ENCODE measurements around the gene MAPK4.

The MAPK4 gene

DNA sequence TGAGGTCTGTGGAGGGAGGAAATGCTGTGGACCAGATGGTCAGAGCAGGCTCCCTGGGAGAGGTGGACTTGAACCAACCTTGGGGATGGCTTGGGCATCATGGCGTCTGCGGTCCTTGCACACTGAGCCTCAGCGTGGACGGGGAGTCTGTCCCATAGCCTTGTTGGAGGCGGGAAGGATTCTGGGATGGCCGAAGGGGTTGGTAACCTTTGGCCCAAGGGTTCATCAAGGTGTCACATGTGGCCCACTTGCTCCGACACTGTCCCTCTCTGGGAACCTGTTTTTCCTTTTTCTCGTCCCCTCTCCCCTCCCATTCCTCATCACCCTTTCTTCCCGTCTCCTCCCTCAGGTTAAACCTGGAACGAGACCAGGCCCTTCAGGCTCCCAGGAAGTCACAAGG is 66.4 kb downstream of the MAPK4 start:
- DNase-seq = no peak

DNA sequence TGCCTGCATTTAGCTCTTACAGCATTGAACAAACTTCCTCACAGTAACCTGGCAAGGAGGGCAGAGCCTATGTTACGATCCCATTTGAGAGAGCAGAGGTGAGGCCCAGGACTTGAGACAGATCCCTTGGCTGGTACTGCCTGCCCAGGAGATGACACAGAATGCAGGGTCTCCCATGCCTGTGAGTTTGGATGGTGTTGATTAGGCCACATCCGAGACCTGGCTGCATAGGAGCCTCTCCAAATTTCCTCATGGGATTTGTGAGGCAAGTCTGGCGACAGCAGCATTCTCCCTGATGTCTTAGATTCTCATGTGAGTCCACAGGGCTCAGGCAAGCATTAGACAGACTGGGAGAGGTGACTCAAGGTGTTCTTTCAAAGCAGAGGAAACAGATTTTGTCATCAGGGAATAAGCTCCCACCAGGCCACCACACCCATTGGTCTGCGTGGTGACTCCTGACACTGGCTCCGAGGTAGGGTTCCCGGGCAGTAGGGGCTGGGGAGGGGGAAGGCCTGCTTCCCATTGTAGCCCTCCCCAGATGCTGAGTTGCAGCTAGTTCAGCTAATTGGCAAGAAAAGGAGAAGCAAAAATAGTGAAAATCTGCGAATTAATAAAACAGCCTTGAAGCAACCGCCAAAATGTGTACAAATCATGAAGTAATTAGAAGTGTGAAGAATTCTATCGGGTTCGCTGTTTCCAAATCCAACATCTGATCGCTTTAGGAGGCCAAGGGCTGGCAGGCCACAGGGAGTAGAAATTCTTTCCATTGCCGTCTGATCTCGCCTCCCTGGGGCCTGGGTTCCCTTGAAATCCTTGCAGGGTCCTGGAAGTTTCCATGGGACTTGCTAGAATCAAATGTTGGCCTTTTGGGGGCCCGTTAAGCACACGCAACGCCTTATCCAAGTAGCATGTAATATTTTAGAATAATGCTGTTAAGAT is 68.0 kb downstream of the MAPK4 start:
- no peak for DNase-seq

DNA sequence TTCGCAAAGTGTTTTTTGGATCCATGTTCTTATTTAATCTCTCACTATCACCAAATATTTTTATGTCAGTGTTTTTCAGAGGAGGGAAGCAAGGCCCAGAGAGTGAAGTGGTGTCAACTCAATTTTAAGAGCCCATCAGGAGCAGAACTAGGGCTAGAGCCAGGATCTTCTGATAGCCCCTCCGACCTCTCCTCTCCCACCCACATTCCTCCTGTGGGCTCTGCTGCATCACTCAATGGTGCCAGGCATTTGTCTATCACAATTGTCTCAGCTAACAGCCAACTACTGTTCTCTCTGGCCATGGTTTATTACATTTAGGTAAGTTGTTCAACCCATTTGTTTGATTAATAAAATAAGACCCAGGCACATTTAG is 68.6 kb downstream of the MAPK4 start:
- DNase-seq = no peak

DNA sequence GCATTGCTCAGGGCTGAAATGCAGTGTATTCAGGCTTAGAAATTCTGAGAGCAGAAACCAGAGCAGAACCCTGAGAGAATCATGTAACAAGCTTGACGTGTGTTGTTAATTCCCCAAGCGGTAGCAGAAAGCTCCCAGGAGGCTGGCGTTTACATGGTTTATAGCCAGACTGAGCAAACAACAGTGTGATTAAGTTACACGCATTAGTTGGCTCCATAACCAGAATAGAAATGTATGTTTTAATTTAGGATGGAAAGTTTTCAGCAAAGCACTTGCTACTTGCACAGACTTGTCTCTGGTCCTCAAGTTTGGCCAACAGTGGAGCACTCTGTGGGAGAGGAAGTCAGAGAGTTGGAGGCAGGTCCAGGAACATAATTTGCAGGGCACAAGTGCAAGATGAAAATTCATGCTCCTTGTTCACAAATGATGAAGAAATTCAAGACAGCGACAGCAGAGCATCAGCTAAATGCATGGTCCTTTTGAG is 69.3 kb downstream of the MAPK4 start:
- DNase-seq = no peak

DNA sequence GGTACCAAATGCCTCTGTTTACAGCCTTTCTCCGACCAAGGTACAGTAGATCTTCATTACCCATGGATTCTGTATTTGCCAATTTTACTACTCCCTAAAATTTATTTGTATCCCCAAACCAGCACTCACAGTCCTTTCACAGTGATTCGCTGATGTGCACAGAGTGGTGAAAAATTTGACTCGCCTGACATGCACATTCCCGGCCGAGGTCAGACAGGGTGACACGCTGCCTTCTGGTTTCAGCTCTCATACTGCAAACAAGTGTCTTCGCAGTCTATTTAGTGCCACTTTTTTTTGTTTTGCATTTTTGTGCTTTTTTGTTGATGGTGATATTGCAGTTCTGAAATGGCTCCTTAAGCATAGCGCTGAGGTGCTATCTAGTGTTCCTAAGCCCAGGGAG is 71.0 kb downstream of the MAPK4 start:
- no peak for DNase-seq

DNA sequence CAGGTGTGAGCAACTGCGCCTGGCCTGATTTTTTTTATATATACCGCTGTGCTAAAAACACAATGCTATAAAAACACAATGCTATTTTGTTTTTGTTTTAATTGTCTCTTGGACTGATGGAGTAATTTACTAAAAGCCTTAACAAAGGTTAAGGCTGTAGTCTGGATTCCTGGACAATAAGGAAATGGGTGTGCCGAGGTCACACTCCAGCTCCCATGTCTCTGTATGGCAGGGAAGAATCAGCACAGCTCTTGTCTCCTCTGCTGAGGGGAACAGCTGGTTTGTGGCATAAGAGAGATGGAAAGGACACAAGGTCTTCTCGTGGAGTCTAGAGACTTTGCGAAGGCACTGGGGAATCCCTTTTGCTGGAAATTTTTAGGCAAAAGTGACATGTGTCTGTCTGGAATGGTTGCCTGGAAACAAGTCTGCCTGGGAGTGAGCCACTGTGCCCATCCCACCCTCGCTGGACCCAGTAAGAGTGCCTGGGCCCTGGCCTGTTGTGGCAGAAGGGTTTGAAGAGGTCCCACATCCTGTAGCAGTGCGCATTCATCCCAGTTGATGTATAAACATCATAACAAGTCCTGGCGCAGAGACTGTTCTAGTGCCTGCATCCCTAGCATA is 73.1 kb downstream of the MAPK4 start:
- no peak for DNase-seq

DNA sequence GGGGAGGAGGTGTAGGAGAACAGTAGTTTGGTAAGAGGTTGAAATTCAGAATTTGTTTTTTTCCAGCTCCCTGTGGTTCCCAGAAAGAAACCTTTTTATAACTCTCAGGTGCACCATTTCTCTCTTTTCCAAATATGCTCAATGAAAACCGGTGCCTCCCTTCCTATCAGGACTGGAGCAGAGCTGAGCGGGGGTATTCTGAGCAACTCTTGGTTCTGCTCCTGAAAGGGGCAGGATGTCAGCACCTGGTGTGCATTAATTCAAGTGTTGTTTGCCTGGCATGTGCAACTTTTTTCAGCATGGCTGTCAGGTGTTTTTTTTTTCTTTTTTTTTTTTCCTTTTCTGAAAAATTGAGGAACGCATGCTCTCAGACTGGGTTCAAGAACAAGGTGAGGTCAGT is 74.1 kb downstream of the MAPK4 start:
- DNase-seq = no peak

DNA sequence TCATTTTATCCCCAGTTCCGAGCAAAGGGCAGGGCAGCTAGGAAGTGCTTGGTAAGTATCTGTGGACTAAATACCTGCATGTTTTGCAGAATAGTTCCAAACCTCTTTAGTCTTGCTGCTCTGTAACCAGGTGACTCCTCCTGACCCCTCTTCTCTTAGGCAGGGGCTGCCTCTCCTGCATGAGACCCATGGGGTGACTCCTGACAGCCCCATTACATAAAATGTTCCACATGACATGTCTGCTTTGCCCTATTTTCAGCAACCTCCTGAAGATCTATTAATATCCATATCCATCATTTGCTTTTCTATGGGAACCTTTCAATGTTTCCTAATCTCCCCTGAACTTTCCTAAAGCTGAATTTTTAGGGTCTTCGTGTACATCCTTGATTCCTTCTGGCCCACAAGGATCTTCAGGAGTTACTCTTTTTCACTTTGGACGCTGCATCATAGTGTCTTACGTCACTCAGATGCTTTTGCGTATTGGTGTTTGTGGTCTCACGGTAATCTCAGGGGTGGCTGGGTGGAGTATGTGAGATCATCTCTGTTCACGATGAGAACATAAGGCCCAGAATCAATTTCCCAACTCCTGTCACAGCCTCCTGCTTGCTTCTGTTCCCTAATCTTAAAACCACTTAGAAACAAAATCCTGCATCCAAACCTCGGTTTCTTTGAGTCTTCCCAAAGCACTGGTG is 76.6 kb downstream of the MAPK4 start:
- DNase-seq = no peak

DNA sequence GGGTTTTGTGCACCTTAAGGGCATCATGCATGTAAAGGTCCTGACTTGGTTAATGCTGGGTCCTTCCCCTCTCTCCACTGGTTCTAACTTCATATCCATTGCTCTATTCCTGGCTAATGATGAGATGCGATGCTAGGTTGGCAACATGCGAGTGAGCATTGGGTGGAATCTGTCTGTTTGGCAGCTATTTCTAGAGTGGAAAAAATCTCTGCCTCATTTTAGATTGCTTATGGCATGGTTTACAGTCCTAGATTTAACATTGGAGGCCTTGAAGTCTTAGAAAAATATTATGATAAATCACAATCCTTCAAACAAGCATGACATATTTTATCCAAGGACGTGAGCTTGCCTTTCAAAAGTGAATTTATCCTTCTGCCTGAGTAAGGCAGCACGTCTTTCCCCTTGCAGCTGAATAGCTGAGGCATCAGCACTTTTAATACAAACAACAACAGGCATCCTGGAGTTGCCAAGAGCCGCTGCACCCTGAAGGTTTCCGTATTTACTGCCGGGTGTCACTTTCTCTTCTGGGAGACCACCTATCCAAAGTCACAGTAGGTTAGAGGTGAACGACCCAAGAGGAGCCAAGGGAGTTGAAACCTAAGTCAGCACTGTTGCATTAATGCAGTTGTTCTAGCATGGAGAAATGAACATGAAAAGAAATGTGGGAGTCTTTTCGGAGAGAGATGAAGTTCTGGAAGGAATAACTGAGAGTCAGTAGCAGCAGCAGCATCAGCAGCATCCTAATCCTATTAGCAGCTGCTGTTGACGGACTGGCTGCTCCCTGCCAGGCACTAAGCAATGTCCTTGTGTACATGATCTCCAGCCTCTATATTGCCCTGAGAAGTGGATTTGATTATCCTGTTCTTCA is 78.4 kb downstream of the MAPK4 start:
- DNase-seq = no peak

DNA sequence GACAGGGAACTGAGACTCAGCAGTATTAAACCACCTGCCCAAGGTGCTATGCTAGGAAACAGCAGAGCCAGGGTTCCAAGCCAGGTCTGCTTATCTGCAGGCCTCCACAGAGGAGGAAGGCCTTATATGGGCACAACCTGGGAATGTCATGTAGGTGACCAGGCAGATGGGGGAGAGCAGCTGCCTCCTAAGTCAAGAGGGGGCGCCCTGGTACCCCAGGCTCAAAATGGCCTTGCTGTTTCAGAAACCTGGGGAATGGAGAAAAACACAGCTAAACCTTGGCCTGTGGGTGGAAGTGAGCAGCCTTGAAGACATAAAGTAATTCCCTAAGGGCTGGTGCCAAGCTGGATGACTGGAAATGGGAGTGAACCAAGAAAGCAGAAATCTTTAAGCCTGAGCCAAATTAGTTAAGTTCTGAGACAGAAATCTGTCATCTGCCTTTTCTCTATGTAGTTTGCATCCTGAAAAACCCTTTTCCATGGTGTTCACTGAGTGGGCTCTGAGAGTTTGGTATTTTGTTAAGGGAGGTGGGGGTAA is 79.1 kb downstream of the MAPK4 start:
- no peak for DNase-seq

DNA sequence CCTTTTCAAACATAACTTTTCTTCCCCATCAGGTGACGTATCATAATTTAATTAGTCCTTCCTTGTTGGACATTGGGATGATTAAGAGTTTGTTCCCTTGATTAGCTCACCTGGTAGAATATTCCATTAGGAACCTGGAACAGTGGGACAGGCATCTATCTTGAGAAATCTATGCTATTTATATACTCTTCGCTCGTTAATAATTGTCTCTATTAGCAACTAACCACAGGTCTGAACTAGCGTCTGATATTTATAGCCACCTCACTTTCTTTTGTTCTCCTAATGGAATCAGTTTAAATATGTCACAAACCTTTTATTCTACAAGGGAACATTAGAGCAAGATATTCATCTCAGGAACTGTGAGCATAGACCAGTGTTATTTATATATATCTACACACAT is 79.8 kb downstream of the MAPK4 start:
- no peak for DNase-seq

DNA sequence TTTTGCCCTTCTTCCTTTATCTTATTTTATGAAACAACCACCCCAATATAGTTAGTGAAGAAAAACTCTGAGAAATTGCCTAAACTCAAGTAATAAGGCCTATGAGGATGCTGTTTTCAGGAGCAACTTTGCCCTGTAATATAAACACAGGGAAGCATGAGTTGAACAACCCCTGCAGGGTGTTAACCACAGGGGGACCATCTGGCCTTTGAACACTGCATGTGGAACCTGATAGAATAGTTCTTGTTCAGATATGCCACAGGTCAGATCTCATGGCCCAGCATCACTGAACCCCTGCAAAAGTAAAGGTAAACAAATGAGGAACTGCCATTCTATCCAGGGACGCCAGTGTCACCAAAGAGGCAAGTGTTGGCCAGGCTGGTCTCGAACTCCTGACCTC is 82.6 kb downstream of the MAPK4 start:
- no peak for DNase-seq

DNA sequence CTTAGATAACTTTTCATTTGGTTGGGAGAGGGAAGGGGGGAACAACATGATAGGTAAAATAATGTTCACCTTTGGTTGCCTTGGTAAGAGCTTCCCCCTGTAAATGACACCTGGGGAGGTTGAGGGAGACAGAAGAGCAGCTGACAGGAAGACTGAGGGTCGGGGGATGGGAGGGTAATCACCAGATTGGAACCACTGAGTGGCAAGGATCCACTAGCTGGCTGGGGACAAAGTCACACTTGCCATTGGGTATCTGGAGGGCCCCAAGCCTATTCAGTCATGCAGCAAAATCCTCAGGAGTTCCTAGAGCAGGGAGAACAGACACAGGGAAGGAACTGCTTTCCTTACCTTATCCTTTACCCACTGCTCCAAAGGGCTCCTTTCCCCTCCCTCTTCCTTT is 84.3 kb downstream of the MAPK4 start:
- DNase-seq = no peak

DNA sequence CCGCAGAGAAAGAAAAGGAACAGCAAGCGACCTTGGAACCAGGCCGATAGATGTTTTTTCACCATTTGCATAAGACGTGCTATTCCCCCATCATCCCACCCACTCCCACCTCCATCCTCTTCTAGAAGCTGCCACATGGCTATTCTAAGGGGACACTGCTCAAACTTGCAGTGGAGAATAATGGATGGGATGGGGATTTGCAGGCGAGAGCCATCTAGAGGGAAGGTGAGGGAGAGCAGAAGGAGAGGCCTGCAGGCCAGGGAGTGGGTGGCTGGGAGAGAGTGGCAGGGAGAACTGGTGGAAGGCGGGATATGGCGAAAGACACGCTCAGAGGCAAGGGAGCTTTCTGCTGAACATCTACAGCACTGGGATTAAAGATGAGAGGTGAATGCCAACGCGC is 84.9 kb downstream of the MAPK4 start:
- DNase-seq = no peak

DNA sequence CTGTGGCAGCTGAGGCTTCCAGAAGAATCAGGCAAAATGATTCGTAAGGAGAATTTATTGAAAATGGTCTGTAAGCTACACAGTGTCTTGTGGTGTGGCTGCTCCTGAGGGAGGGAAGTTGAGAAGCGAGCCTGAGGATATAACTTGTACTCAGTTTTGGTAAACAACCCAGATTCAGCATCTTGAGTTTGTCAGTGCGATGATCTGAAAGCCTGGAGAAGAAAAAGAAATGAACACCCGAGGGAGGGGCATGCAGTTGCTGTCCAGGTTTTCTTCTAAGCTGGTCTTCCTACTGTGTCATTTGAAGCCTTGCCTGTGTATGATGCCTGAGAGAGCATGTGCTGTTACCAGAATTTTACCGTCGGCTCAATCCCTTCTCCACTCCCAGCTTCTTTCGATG is 87.3 kb downstream of the MAPK4 start:
- DNase-seq = no peak

DNA sequence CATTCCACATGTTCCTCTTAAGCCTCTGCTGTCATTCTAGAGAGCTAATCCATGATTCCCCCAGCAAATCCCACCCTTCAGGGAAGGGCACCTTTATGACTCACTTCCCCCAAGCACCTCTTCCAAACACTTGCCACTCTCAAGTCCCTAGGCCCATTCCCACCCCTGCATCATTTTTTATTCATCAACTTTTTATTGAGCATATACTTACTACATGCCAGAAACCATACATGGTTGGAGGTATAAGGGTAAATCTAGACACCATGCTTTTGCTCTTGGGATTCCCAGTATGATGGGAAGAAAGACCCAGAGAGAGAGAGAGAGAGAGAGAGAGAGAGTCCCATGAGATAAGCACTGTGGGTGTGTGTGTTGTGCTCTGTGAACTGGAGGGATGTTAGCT is 87.9 kb downstream of the MAPK4 start:
- DNase-seq = no peak

DNA sequence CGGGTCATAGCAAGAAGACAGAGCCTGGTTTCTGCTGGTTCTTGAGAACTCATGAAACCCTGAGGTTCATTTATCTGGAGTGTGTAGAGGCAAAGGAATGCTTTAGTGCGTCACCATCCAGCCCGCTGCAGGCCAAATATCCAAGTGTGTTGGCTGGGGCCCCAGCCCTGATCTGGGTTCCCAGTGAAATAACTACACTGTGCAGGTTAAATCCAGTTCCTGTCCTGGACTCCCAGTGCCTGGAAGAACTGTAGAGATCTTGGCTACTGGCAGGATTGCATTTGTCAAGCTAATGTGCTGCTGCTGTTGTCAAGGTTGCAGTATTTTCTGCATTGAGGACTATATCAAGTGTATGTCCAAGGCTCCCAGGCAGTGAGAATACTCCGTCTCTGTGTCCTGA is 89.9 kb downstream of the MAPK4 start:
- DNase-seq = no peak

DNA sequence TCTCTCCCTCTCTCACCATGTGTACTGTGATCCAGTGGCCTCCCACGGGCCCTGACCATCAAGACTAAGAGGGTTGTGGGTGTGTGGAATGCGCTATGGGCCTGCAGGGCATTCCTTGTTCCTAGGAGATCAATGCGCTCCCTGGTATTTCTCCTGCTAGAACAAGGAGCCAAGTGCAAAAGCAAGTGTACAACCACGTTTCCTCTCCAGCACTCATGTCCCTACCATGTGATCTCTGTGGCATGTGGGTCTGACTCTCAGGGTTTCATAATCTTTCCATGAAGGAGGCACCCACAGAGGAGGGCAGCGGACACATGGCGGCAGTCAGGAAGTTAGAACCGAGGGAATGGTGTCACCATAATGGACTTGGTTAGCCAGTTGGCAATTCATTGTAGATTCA is 91.4 kb downstream of the MAPK4 start:
- DNase-seq = no peak

DNA sequence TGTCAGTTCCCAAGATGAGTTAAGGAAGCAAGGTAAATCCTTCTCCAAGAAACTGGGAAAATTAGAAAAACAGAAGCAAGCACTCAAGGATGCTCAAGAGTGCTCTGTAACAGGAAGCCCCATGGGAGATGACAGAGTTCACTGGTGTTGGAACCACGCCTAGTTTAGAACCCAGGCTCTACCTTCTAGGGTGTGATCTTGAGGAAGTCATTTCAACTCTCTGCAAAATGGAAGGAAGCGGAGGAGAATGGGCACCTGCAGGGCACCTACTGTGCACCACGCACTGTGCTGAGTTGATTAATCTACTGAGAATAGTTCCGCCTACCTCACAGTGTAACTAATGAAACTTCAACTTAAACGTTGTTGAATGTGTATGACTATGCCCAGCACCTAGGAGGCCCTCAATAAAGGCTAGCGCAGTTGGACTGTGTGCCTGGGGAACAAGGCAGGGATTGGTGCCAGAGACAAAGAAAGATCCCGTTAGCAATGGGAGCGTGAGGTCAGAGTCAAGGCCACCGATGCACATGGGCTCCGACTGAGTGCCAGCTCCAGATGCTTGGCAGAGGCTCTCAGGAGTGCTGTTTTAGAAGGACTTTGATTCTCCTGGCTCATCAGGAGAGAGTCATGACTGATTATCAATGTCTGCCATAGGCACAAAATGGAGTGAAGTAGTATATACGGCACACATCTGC is 93.7 kb downstream of the MAPK4 start:
- no peak for DNase-seq

DNA sequence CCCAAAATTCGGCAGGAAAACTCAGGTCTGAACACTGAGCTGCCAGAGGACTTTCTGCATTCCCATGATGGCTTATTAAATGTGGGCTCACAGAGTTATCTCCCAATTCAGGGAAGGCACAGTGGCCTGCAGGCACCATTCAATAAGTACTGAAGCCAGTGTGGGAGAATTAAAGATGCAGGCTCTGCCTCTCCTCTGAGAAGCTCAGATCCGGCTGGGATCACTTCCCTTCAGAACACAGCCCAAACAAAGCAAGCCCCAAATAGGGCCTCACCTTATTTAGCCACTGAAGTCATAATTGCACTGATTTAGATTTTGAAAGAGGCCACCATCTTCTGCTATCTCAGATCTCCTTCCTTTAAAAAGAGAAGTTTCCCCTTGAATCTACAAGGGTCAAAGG is 94.3 kb downstream of the MAPK4 start:
- DNase-seq = no peak

DNA sequence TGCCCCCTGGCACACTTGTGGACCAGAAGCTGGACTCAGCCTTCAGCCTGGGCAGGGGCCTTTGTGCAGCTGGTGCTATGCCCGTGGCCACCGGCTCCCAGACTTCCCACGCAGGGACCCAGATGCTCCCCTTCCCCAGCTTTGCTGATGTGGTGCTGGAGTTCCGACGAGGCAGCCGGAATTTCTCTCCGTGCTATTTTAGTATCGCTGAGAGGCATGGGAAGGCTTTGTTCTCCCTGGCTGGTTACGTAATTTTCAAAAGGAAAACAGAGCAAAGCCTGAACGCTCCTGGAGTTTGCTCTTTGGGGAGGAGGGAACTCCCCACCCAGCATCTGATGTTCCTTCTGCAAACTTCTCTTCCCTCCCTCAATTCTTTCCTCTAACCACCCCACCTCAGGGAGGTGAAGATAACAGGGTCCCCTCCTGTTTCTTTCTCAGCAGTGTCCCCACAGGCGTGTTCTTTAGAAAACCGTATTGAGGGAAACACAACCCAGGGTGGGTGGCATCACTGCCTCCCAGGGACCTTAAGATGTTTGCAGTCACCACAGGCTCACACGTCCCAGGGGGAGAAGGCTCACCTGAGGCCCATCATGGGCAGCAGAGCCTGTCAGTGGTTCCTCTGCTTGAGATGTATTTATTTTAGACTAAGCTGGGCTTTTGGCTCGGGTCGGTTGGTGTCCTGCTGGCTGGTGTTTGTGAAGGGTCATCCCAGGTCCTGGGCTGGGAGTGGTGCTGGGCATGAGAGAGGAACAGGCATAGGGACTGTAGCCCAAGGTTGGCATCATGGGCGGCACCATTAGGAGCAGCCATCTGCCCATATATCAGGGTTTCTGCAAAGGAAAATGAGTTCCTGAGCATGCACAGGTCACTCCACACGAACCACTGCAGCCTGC is 95.0 kb downstream of the MAPK4 start:
- no peak for DNase-seq
